NCI-H748 treated with DMSO at 0.1 percent for 48 hours (cell line): ENCODE results near the gene TIMM23B.
"Not testable (repeated sequence)": the region's sequence is repeated elsewhere in the genome, so short reads cannot be mapped to it uniquely, and the experiment has no call there.

ENCODE experiments used
- DNase-seq: peaks from one replicate; lab custom pipeline; 2025; lab: John Stamatoyannopoulos, UW

TIMM23B gene, protein sequence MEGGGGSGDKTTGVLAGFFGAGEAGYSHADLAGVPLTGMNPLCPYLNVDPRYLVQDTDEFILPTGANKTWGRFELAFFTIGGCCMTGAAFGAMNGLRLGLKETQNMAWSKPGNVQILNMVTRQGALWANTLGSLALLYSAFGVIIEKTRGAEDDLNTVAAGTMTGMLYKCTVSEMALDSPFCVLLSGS

GRCh38 chr10:49941447-49942338 lies at the start of gene TIMM23B, which contains the start of gene PARG:
TSS of gene TIMM23B (plus strand) at chr10:49942053. CDS start at chr10:49942195, 142 bp downstream.
TSS of gene PARG (minus strand) at chr10:49942027. CDS start at chr10:49941725, 302 bp downstream.
- peak; percentile 14 for DNase-seq

DNA sequence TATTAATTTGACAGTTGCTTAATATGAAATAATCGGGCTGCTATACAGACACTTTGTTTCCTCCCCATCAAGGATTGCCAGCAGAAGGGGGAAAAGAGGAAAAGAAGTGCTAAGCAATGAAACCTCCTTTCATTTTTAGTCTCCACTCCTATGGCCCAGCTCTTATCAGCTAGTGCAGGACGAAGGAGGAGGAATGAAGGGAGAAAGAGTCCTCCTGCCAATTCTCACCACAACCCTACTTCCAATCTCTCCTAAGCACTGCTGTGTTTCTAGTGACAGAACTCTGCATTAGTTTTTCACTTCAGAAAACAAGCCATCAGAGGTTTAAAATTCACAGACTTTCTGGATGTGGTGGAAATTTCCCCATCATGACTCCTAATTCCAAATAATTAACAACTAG lies 41.9 kb upstream of the TIMM23B start:
- DNase-seq = not testable (repeated sequence)

GRCh38 chr10:49900406-49900805 lies 41.4 kb upstream of the TIMM23B start:
- not testable (repeated sequence) for DNase-seq

GRCh38 chr10:49903829-49904228 lies 38.0 kb upstream of the TIMM23B start:
- not testable (repeated sequence) for DNase-seq

GRCh38 chr10:49908290-49909080 lies 33.4 kb upstream of the TIMM23B start:
- not testable (repeated sequence) for DNase-seq

DNA sequence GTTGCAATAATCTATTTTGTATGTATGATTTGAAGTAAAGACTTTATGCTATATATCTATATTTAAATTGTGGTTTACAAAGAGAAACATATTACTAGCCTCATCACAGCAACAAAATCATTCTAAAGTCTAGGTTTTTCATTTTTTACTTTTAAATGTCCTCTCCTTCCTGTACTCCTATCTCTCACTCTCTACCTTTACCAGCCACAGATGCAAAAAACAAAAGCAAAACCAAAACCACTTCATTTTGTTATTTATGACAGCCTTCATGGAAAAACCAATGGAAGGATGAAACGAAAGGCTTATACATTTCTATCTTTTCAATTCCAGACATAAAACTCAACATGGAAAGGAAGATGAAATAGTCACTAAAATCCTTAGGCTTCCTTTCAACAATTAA lies 31.6 kb upstream of the TIMM23B start:
- not testable (repeated sequence) for DNase-seq

GRCh38 chr10:49916451-49916850 lies 25.4 kb upstream of the TIMM23B start:
- not testable (repeated sequence) for DNase-seq

GRCh38 chr10:49917927-49918326 lies 23.9 kb upstream of the TIMM23B start:
- DNase-seq = not testable (repeated sequence)

DNA sequence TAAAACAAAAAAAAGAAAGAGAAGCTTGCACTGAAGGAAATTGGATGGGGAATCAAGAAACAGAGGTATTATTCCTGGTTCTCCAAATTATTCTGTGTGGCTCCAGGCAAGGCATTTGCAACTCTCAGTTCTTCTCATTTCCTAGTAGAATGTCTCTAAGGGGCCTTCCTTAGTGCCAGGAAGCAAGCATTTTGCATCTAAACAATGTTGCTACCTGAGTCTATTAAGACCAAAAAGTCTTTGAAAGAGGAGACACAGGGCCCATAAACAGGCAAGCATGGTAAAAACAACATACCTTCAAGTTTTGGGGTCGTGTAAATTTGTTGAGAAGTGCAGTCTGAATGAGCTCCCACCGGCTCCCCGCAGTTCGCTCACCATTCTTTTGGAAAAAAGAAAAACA lies 19.8 kb upstream of the TIMM23B start:
- not testable (repeated sequence) for DNase-seq

GRCh38 chr10:49923572-49923971 lies 18.3 kb upstream of the TIMM23B start:
- DNase-seq = not testable (repeated sequence)

DNA sequence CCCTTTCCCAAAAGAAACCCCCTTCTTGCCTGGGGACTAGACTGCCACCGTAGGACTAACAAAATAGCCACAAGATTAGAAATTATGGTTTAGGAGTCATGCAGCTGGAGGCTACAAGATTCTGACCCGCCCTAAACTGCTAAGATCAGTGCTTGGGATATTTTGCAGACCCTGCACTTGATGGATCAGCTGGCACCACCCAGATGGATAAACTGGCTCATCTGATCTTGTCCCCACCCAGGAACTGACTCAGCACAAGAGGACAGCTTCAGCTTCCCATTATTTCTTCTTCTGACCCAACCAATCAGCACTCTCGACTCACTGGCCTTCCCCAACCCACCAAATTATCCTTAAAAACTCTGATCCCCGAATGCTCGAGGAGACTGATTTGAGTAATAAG lies 10.6 kb upstream of the TIMM23B start:
- DNase-seq = not testable (repeated sequence)

- not testable (repeated sequence) for DNase-seq
Measured at GRCh38 chr10:49931959-49932728, 9.7 kb upstream of the TIMM23B start.

DNA sequence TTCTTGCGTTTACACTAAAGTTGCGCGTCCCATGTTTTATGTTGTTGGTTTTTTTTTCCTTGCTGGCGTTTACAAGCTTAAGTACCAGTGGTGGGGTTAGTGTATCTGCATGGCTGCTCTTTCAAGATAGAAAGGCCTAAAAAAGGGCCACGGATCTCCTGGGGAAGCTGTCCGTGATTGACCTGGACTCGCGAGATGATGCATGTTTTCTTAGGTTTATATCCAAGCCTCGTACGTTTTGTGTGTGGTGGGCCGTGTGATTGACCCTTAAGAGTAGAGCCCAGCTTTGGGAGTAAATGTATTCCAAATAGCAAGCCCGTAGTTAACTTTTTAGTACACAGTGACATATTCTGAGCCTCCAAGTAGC lies 469 bp downstream of the TIMM23B start:
- DNase-seq = not testable (repeated sequence)

- DNase-seq = not testable (repeated sequence)
Measured at GRCh38 chr10:49943607-49944006, 1.8 kb downstream of the TIMM23B start.

DNA sequence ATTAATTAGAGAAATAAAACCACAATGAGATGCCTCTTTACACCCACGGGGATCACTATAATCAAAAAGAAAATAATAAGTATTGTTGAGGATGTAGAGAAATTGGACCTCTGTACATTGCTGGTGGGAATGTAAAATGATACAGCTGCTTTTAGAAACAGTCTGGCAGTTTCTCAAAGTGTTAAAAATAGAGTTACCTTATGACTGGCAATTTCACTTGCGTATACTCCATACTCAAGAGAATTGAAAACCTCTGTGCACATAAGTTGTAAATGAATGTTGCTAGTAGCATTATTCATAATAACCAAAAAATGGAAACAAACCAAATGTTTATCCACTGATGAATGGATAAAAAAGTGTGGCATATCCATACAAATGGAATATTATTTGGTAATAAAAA lies 6.3 kb downstream of the TIMM23B start:
- DNase-seq = not testable (repeated sequence)

DNA sequence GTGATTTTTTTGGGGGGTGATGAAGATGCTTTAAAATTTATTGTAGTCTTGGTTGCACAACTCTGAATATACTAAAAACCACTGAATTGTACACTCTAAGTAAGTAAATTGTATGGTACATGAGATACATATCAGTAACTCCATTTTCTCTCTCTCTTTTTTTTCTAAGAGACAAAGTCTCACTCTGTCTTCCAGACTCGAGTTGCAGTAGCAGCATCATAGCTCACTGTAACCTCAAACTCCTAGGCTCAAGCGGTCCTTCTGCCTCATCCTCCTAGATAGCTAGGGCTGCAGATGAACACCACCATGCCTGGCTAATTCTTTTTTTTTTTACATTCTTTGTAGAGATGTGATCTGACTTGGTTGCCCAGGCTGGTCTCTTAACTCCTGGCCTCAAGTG lies 6.9 kb downstream of the TIMM23B start:
- DNase-seq = not testable (repeated sequence)

- DNase-seq = not testable (repeated sequence)
Measured at GRCh38 chr10:49952006-49952405, 10.2 kb downstream of the TIMM23B start.

DNA sequence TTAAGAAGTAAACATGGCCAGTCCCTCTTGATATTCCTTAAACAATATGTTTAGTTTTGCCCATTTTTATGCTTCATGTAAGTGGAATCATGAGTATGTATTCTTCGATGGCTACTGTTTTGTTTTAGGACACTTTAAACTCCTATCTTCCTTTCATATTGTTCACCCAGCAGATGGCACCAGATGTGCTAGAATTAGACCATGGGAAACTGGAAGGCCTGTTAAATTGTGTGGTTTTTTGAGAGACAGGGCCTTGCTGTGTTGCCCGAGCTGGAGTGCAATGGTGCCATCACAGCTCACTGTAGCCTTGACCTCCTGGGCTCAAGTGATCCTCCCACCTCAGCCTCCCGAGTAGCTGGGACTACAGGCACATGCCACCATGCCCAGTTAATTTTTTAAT lies 11.3 kb downstream of the TIMM23B start:
- DNase-seq = not testable (repeated sequence)

GRCh38 chr10:49970331-49970857 lies 28.5 kb downstream of the TIMM23B start:
- not testable (repeated sequence) for DNase-seq

GRCh38 chr10:49971466-49971865 lies 29.6 kb downstream of the TIMM23B start:
- DNase-seq = not testable (repeated sequence)

DNA sequence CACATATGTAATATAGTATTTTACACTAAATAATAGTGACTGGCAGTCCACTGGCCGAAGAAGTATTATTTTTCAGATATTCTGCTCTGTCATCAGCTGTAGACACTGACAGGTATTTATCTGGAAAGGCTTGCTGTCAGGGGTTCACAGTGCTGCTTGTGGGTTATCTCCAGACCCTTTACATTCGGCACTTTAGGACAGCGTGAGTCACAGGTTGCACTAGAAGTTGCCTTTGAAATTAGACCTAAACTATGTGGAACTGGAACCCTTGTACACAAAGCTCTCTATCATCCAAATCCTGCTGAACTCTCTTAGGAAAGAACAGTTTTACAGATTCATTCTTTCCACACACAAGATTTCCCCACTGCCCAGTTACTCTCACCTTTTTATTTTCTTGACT lies 30.2 kb downstream of the TIMM23B start:
- DNase-seq = not testable (repeated sequence)
